Smooth muscle cell (in vitro differentiated cells): ENCODE data around the gene ERN1. TPM values are rescaled to one million over a fixed set of nuclear protein-coding genes. Genes with fewer than 3 reads are reported as not detected.
A peak's percentile ranks its signal among the peaks of the same experiment; 100 is the strongest.

Source experiments
- DNase-seq: peaks from one replicate; lab custom pipeline; 2025; ENCODE audit not compliant: unreplicated experiment; lab: John Stamatoyannopoulos, UW
- H2AFZ ChIP-seq: fragments of 200-600 bp; sonication (generic); 2 replicates; pipeline ENCODE4 v1.6.0; 2016; ENCODE audit warnings: antibody characterized with exemption, low read depth, mild to moderate bottlenecking
- H3F3A ChIP-seq: fragments of 200-600 bp; sonication (generic); 2 replicates; pipeline ENCODE4 v1.6.0; 2017; ENCODE audit warnings: antibody characterized with exemption, low read depth
- H3K27ac ChIP-seq: fragments of 200-600 bp; sonication (generic); 2 replicates; pipeline ENCODE4 v1.5.1; 2016; ENCODE audit warnings: low read depth, mild to moderate bottlenecking
- H3K27me3 ChIP-seq: fragments of 200-600 bp; sonication (generic); 2 replicates; pipeline ENCODE4 v1.6.1; 2016; ENCODE audit warnings: low read depth, mild to moderate bottlenecking
- H3K36me3 ChIP-seq: fragments of 200-600 bp; sonication (generic); 2 replicates; pipeline ENCODE4 v1.5.1; 2016; ENCODE audit warnings: low read depth
- H3K4me1 ChIP-seq: fragments of 200-600 bp; sonication (generic); 2 replicates; pipeline ENCODE4 v1.5.1; 2016; ENCODE audit warnings: low read depth
- H3K4me2 ChIP-seq: fragments of 200-600 bp; sonication (generic); 2 replicates; pipeline ENCODE4 v1.6.0; 2016; ENCODE audit warnings: mild to moderate bottlenecking
- H3K4me3 ChIP-seq: fragments of 200-600 bp; sonication (generic); 2 replicates; pipeline ENCODE4 v1.5.1; 2016; ENCODE audit warnings: mild to moderate bottlenecking
- H3K79me2 ChIP-seq: fragments of 200-600 bp; sonication (generic); 2 replicates; pipeline ENCODE4 v1.6.0; 2016; ENCODE audit warnings: low read depth, mild to moderate bottlenecking
- H3K9ac ChIP-seq: fragments of 200-600 bp; sonication (generic); 2 replicates; pipeline ENCODE4 v1.6.0; 2016; ENCODE audit warnings: low read depth
- H3K9me3 ChIP-seq: fragments of 200-600 bp; sonication (generic); replicated peaks from 2 replicates; pipeline ENCODE4 v1.5.1; 2016; ENCODE audit warnings: low read depth
- H4K20me1 ChIP-seq: fragments of 200-600 bp; sonication (generic); 2 replicates; pipeline ENCODE4 v1.6.0; 2016; ENCODE audit warnings: low read depth
- CTCF ChIP-seq: fragments of 200-600 bp; sonication (generic); IDR thresholded peaks from 2 replicates; pipeline ENCODE4 v1.5.1; 2017; ENCODE audit warnings: borderline replicate concordance, mild to moderate bottlenecking, antibody characterized with exemption; ENCODE audit not compliant: insufficient read depth, poor library complexity, severe bottlenecking
- WGBS: methylation state at CpG from one replicate; pipeline ENCODE4 v1.1.7; 2016; ENCODE audit warnings: low lambda C conversion rate; 5-methylcytosine and 5-hydroxymethylcytosine counted together
- polyA plus RNA-seq: library from polyadenylated mRNA; unstranded; fragments of >200 nt; fragmentation: Nextera tagmentation; extraction: Ambion mirVana; gene quantifications from 2 replicates; pipeline ENCODE4 v1.2.1, GENCODE V29; 2016
- total RNA-seq: library from RNA; depleted of rRNA; stranded (reverse); fragments of >200 nt; gene quantifications from 2 replicates; pipeline ENCODE4 v1.2.3, GENCODE V29; 2014

ERN1 gene
- total and polyA plus RNA-seq, 2 experiments from 2014 or later = 8.6 to 9.0 TPM

DNA sequence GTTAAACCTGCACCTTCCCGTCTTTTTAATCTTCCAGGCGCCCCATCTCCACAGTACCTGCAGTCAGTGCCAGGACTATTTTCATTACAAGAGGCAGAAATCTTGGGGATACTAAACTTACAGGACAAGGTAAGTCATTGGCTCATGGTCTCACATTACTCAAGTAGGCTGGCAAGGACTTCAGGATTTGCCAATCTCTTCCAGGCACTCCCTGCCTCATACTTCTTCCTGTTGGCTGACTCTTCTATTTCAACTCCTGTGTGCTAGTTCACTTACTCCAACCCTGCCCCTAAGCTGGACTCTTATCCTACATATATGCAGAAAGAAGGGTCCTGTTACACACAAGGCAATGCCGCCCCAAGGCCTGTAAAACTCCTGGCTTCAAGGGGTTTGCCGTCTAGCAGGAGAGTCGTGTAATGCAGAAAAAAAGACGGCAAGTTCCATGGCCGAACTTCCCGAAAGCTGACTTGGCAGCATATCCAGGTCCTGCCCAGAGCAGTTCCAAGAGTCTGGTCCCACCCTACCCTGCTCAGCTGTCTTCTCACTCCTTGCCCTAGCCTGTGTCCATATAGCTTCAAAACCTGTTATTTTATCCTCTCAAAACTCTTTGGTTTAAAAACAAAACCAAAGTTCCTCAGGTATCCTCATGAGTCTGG lies 14.8 kb downstream of the ERN1 start:
- peaks cover 36% of the 10 kb centered on the region for H4K20me1 ChIP-seq
- H3K4me1 ChIP-seq = peaks cover 5% of the 10 kb centered on the region
- WGBS = 97% methylated on average over 8 of the region's 8 CpGs
- H3K9me3 ChIP-seq = no peaks in the 10 kb centered on the region
- H3K36me3 ChIP-seq = no peaks in the 10 kb centered on the region
- no peaks in the 10 kb centered on the region for H3F3A ChIP-seq
- no peak overlapping the region for H3K9ac ChIP-seq
- H3K4me3 ChIP-seq = no peak overlapping the region
- no peak overlapping the region for H3K27ac ChIP-seq
- H3K79me2 ChIP-seq = peaks cover 15% of the 10 kb centered on the region
- peak overlapping the region; percentile 12 for H3K4me2 ChIP-seq
- TF ChIP-seq CTCF = no peak
- no peak overlapping the region for H2AFZ ChIP-seq
- DNase-seq = no peak
- no peaks in the 10 kb centered on the region for H3K27me3 ChIP-seq

DNA sequence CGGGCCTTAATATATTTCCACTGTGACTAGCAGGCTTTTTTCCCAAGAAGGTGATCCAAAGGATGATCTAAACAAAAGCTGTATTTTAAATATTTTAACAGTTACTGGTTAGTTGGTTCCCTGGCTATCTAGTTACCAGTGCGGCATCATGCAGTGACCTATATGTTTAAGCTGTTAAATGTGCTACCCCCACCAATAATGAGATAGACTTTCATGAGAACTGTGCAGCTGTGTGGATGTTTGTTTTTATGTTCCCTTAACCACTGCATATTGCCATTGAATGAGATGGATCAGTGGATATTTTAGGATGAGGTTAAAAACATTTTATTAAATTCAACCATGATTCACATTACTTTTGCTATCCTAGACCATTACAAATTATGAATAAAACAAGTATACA lies 16.9 kb downstream of the ERN1 start:
- no peak overlapping the region for H3K4me3 ChIP-seq
- no peak for DNase-seq
- no peaks in the 10 kb centered on the region for H3K36me3 ChIP-seq
- no peak for TF ChIP-seq CTCF
- H4K20me1 ChIP-seq = peaks cover 29% of the 10 kb centered on the region
- H3K9me3 ChIP-seq = no peaks in the 10 kb centered on the region
- WGBS = 75% methylated on average over 2 of the region's 2 CpGs
- H3K9ac ChIP-seq = no peak overlapping the region
- H3K4me2 ChIP-seq = no peak overlapping the region
- H2AFZ ChIP-seq = no peak overlapping the region
- H3K4me1 ChIP-seq = peaks cover 13% of the 10 kb centered on the region
- H3K79me2 ChIP-seq = peaks cover 9% of the 10 kb centered on the region
- no peaks in the 10 kb centered on the region for H3F3A ChIP-seq
- H3K27me3 ChIP-seq = no peaks in the 10 kb centered on the region
- H3K27ac ChIP-seq = no peak overlapping the region

GRCh38 chr17:64111831-64112230 lies 18.1 kb downstream of the ERN1 start:
- H3K79me2 ChIP-seq = peaks cover 9% of the 10 kb centered on the region
- DNase-seq = no peak
- no peaks in the 10 kb centered on the region for H3K36me3 ChIP-seq
- no peak overlapping the region for H3K9ac ChIP-seq
- no peaks in the 10 kb centered on the region for H3F3A ChIP-seq
- H2AFZ ChIP-seq = no peak overlapping the region
- TF ChIP-seq CTCF = no peak
- H3K27ac ChIP-seq = no peak overlapping the region
- no peaks in the 10 kb centered on the region for H3K9me3 ChIP-seq
- 95% methylated on average over 4 of the region's 4 CpGs for WGBS
- H4K20me1 ChIP-seq = peaks cover 25% of the 10 kb centered on the region
- H3K4me1 ChIP-seq = peaks cover 13% of the 10 kb centered on the region
- H3K4me2 ChIP-seq = no peak overlapping the region
- no peak overlapping the region for H3K4me3 ChIP-seq
- no peaks in the 10 kb centered on the region for H3K27me3 ChIP-seq

- Histone ChIP-seq H3K9ac (no peak overlapping the region), H3K4me1 (peaks cover 13% of the 10 kb centered on the region), H3K27ac (no peak overlapping the region), H3K4me3 (no peak overlapping the region), H3K4me2 (no peak overlapping the region), H4K20me1 (peaks cover 25% of the 10 kb centered on the region), H3K27me3 (no peaks in the 10 kb centered on the region), H3K9me3 (no peaks in the 10 kb centered on the region), H3K36me3 (no peaks in the 10 kb centered on the region), H2AFZ (no peak overlapping the region), H3K79me2 (peaks cover 10% of the 10 kb centered on the region), H3F3A (no peaks in the 10 kb centered on the region)
- no peak for TF ChIP-seq CTCF
- 59% methylated on average over 12 of the region's 12 CpGs for WGBS
- DNase-seq = no peak
These were observed 19.4 kb downstream of the ERN1 start for GRCh38 chr17:64110379-64111152.
